ENCODE data around the gene RBM43. TPM values are rescaled to one million over a fixed set of nuclear protein-coding genes. Genes with fewer than 3 reads are reported as not detected.

RBM43 gene
- total and polyA plus RNA-seq, 9 of the 15 experiments (the other 6 are each of a cell fraction or from before 2014, with no cell fraction given) = 1.3 to 6.9 (median 3.8) TPM

- TF ChIP-seq TAF9B (IDR thresholded peaks at IDR 0.05; ENCODE audit: partially characterized antibody) (peak; percentile 9), ZNF76 (CRISPR knock-in tag; IDR thresholded peaks at IDR 0.05; ENCODE audit: borderline replicate concordance) (no peak), KLF16 (IDR thresholded peaks at IDR 0.05) (no peak), GABPA (tag; conservative IDR thresholded peaks at IDR 0.05; ENCODE audit: low read depth) (no peak), BRF1 (IDR thresholded peaks at IDR 0.05; ENCODE audit: borderline replicate concordance, extremely low read depth, insufficient read length) (no peak), BACH1 (tag; IDR thresholded peaks at IDR 0.05) (0 out of 2 replicates have a peak, but pooled peaks have one; percentile 37), CREM (IDR thresholded peaks at IDR 0.05; ENCODE audit: low read depth) (0 out of 2 replicates have a peak, but pooled peaks have one; percentile 22), ZNF143 (CRISPR knock-in tag; IDR thresholded peaks at IDR 0.05) (no peak), TCF7 (IDR thresholded peaks at IDR 0.05; ENCODE audit: borderline replicate concordance) (no peak), ZNF354B (CRISPR knock-in tag; IDR thresholded peaks at IDR 0.05) (no peak), ZNF224 (CRISPR knock-in tag; IDR thresholded peaks at IDR 0.05) (no peak), OTX1 (CRISPR knock-in tag; IDR thresholded peaks at IDR 0.05) (no peak), HLTF (IDR thresholded peaks at IDR 0.05) (no peak), CBFA2T2 (conservative IDR thresholded peaks at IDR 0.05) (peak; percentile 26; the same call in 1 of the 2 replicates), E2F3 (CRISPR knock-in tag; IDR thresholded peaks at IDR 0.05) (no peak), ZNF766 (CRISPR knock-in tag; conservative IDR thresholded peaks at IDR 0.05) (peak; percentile 60), SLC30A9 (CRISPR knock-in tag; IDR thresholded peaks at IDR 0.05) (no peak), ERF (CRISPR knock-in tag; IDR thresholded peaks at IDR 0.05) (no peak), KLF6 (CRISPR knock-in tag; IDR thresholded peaks at IDR 0.05; ENCODE audit: borderline replicate concordance) (no peak)
- TF ChIP-seq, protein P1, sequence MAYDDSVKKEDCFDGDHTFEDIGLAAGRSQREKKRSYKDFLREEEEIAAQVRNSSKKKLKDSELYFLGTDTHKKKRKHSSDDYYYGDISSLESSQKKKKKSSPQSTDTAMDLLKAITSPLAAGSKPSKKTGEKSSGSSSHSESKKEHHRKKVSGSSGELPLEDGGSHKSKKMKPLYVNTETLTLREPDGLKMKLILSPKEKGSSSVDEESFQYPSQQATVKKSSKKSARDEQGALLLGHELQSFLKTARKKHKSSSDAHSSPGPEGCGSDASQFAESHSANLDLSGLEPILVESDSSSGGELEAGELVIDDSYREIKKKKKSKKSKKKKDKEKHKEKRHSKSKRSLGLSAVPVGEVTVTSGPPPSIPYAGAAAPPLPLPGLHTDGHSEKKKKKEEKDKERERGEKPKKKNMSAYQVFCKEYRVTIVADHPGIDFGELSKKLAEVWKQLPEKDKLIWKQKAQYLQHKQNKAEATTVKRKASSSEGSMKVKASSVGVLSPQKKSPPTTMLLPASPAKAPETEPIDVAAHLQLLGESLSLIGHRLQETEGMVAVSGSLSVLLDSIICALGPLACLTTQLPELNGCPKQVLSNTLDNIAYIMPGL (CRISPR knock-in tag; IDR thresholded peaks at IDR 0.05) = no peak
- TF ChIP-seq, protein P2, sequence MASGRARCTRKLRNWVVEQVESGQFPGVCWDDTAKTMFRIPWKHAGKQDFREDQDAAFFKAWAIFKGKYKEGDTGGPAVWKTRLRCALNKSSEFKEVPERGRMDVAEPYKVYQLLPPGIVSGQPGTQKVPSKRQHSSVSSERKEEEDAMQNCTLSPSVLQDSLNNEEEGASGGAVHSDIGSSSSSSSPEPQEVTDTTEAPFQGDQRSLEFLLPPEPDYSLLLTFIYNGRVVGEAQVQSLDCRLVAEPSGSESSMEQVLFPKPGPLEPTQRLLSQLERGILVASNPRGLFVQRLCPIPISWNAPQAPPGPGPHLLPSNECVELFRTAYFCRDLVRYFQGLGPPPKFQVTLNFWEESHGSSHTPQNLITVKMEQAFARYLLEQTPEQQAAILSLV (tag; IDR thresholded peaks at IDR 0.05) = no peak
- TF ChIP-seq, protein P3, sequence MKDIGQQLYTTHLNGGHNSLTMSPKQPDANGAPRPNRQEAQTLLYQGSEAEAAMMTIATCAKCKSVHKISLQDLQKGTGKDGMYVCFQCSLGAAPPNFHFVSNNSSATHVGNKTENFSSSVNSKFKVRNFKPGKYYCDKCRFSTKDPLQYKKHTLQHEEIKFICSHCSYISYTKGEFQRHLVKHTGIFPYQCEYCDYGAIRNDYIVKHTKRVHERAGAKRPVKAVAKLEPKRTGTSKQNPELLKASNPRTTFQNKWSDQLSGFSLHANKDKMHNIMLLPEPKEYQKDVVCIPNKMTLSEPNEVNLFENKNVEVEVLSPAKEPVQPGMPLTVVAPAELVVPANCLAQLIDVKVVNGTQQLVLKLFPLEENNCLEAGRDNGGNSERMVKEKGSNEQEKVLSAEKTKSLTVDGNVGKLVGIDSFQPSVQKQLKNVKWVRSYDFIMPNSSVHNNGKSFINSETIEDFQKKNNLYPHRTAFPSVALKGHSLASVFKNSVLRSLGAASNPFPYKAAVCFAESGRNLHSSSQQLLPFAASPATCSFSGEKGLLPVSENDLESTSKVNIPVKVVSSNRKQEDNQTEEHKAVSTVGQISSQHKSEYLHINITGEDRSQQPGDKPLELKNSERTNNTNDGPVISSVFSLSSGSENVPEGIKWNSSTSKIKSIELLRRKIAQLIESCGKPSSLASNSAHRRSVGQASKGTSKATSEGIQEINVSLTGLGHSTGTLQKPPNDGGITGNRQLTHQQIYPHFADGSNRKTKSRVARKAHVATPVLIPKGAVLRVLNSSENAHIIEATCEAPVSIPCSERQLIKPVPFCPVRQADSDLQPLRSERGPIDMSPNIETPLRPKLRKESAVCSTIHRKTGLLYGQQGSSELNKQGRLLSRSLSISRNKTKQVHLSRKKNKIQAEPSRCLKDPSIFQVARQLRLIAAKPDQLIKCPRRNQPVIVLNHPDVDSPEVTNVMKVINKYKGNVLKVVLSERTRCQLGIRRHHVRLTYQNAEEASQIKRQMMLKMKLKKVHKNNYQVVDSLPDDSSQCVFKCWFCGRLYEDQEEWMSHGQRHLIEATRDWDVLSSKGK (CRISPR knock-in tag; IDR thresholded peaks at IDR 0.05) = no peak
- TF ChIP-seq, protein P4, sequence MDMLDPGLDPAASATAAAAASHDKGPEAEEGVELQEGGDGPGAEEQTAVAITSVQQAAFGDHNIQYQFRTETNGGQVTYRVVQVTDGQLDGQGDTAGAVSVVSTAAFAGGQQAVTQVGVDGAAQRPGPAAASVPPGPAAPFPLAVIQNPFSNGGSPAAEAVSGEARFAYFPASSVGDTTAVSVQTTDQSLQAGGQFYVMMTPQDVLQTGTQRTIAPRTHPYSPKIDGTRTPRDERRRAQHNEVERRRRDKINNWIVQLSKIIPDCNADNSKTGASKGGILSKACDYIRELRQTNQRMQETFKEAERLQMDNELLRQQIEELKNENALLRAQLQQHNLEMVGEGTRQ (CRISPR knock-in tag; IDR thresholded peaks at IDR 0.05) = no peak
Measured at GRCh38 chr2:151260573-151261230, 961 bp downstream of the RBM43 start (continued).

Data from K562 (cell line).